Right atrium auricular region (tissue), 2 donors: ENCODE measurements around the gene LIX1. TPM values are rescaled to one million over a fixed set of nuclear protein-coding genes. Genes with fewer than 3 reads are reported as not detected.
A peak's percentile ranks its signal among the peaks of the same experiment; 100 is the strongest.
"Not testable (repeated sequence)": the region's sequence is repeated elsewhere in the genome, so short reads cannot be mapped to it uniquely, and the experiment has no call there.

Source experiments
- DNase-seq: peaks from one replicate; pipeline ENCODE4 v3.0.0-alpha.2; 2019; ENCODE audit warnings: low spot score
- H3K27ac ChIP-seq, 2 donors: fragments of 200-600 bp; sonication (generic); 1 replicate in 1 of 2; 2 replicates in 1 of 2; pipeline ENCODE4 v1.5.1; 2016 to 2019
- H3K27me3 ChIP-seq, 2 donors: fragments of 200-600 bp; sonication (generic); one replicate each; pipeline versions ENCODE4 v1.5.1 to v1.6.0; 2017 to 2019
- H3K36me3 ChIP-seq: fragments of 200-600 bp; sonication (generic); one replicate; pipeline ENCODE4 v1.5.1; 2016
- H3K4me1 ChIP-seq, 2 donors: fragments of 200-600 bp; sonication (generic); one replicate each; pipeline versions ENCODE4 v1.5.1 to v1.6.0; 2017 to 2019
- H3K4me3 ChIP-seq, 2 donors: fragments of 200-600 bp; sonication (generic); 1 replicate in 1 of 2; 2 replicates in 1 of 2; pipeline ENCODE4 v1.5.1; 2017 to 2019; ENCODE audit warnings: mild to moderate bottlenecking in 1 of 2, moderate library complexity in 1 of 2
- H3K9me3 ChIP-seq, 2 donors: fragments of 200-600 bp; sonication (generic); one replicate each; pipeline ENCODE4 v1.5.1; 2019
- total RNA-seq, 2 donors: library from RNA; depleted of rRNA; stranded (reverse); fragments of >200 nt; gene quantifications; one replicate each; pipeline ENCODE4 v1.1.0, GENCODE V29; 2016
- TF ChIP-seq, protein P1 (sequence below), 2 donors: fragments of 200-600 bp; sonication (generic); IDR thresholded peaks; one replicate each; pipeline ENCODE4 v1.5.1; 2019; ENCODE audit warnings: antibody characterized with exemption in 2 of 2

The LIX1 gene
- total RNA-seq, 2 donors from 2014 or later: not detected

DNA sequence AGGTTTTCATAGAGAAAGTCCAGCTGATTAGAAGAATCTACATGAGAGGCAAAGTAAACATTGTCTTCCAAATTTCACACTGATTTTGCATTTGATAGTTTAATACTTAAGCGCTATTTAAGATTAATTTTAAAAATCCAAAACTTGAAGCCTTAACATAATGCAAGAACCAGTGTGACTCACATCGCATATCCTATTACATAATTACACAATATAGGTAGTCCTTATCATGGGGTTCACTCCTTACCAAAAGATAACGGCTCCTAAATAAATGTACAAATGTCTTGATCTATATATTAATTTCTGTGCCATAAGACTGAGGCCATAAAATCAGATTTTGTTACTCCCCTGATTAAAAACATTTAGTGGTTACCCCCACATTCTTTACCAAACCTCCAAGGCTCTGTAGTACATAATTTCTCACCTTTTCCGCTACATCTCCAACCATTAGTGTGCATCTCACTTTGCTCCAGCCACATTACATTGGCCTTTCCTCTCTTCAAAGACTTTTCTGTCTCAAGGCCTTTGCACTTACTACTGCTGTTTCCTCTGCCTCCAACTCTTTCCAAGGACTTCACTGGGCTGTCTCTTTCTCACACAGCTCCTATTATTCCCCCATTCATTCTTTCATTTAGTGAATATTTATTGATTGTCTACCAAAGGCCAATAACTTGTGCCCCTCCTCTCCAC lies 39.6 kb upstream of the LIX1 start:
- Histone ChIP-seq H3K4me1 (peaks cover 0 to 21% of the 10 kb centered on the region in 2 donors), H3K27me3 (no peaks in the 10 kb centered on the region), H3K9me3 (no peaks in the 10 kb centered on the region), H3K27ac (no peak overlapping the region), H3K36me3 (peaks cover 21% of the 10 kb centered on the region), H3K4me3 (peak overlapping the region; percentile 75 to 79)
- DNase-seq: no peak
- TF ChIP-seq, protein P1, sequence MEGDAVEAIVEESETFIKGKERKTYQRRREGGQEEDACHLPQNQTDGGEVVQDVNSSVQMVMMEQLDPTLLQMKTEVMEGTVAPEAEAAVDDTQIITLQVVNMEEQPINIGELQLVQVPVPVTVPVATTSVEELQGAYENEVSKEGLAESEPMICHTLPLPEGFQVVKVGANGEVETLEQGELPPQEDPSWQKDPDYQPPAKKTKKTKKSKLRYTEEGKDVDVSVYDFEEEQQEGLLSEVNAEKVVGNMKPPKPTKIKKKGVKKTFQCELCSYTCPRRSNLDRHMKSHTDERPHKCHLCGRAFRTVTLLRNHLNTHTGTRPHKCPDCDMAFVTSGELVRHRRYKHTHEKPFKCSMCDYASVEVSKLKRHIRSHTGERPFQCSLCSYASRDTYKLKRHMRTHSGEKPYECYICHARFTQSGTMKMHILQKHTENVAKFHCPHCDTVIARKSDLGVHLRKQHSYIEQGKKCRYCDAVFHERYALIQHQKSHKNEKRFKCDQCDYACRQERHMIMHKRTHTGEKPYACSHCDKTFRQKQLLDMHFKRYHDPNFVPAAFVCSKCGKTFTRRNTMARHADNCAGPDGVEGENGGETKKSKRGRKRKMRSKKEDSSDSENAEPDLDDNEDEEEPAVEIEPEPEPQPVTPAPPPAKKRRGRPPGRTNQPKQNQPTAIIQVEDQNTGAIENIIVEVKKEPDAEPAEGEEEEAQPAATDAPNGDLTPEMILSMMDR (IDR thresholded peaks at IDR 0.05): no peak

DNA sequence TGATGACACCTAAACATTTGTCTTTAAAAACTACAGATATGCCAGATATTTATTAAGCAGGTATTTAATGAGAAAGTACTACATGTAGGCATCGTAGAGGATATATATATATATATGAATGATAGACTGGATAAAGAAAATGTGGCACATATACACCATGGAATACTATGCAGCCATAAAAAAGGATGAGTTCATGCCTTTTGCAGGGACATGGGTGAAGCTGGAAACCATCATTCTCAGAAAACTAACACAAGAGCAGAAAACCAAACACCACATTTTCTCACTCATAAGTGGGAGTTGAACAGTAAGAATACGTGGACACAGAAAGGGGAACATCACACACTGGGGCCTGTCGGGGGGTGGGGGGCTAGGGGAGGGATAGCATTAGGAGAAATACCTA lies 37.0 kb upstream of the LIX1 start:
- not testable (repeated sequence) for H3K27ac ChIP-seq, H3K27me3 ChIP-seq, H3K4me3 ChIP-seq, DNase-seq, H3K9me3 ChIP-seq
- Histone ChIP-seq H3K4me1 (peaks cover 0 to 21% of the 10 kb centered on the region in 2 donors), H3K36me3 (peaks cover 42% of the 10 kb centered on the region)

DNA sequence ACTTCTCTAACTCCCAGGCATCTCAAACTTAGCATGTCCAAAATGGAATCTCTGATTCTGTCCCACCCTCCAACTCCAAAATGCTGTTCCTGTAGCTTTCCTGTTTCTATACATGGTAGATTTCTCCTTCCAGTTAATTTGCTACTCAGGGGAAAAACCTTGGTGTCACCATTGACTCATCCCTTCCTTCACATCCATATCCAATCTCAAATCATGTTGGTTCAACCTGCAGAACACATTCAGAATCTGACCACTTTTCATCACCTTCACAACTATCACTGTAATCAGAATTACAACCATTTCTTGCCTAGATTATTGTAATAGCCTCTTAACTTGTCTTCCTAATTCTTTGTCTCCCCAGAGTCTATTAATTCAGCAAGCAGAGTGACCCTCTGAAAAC lies 29.8 kb upstream of the LIX1 start:
- no peaks in the 10 kb centered on the region for H3K4me1 ChIP-seq
- H3K4me3 ChIP-seq: no peak overlapping the region
- TF ChIP-seq, protein P1 (IDR thresholded peaks at IDR 0.05): no peak
- H3K9me3 ChIP-seq: no peaks in the 10 kb centered on the region
- no peaks in the 10 kb centered on the region for H3K27me3 ChIP-seq
- peaks cover 65% of the 10 kb centered on the region for H3K36me3 ChIP-seq
- no peak for DNase-seq
- no peak overlapping the region for H3K27ac ChIP-seq

DNA sequence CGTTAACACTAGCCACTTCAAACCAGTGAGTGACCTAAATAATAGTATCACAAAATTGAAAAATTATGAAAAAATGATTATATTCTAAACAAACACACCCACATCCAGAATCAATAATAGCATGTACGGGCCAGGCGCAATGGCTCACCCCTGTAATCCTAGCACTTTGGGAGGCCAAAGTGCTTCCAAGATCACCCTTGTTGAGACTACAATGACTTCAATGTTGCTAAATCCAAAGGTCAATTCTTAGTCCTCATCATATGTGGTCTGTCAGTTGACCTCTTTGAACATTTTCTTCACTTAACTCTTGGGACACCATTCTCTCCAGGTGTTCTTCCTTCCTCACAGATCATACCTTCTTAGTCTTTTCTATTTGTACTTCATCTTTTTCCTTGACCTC lies 29.3 kb upstream of the LIX1 start:
- no peak for DNase-seq
- no peaks in the 10 kb centered on the region for H3K27me3 ChIP-seq
- TF ChIP-seq, protein P1 (IDR thresholded peaks at IDR 0.05): no peak
- no peak overlapping the region for H3K4me3 ChIP-seq
- no peaks in the 10 kb centered on the region for H3K4me1 ChIP-seq
- peaks cover 65% of the 10 kb centered on the region for H3K36me3 ChIP-seq
- no peak overlapping the region for H3K27ac ChIP-seq
- no peaks in the 10 kb centered on the region for H3K9me3 ChIP-seq

DNA sequence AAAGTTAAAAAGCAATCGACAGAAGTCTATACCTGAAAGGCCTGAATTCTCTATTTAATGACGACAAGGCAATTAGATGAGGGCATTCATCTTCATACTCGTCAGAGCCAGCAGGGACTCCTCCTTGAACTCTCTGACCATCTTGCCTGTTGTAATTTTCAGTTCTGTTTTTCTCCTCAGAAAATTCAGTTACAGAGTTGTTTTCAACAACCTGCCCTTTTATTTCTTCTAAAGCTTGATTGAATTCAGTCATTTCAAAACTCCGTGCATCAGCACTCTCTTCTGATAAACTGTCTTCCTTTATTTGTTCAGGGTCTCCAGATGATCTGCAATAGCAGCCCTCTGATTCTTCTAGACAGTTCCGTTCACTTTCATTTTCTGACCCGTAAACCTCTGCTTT lies 25.0 kb upstream of the LIX1 start:
- TF ChIP-seq, protein P1 (IDR thresholded peaks at IDR 0.05): no peak
- DNase-seq: no peak
- Histone ChIP-seq H3K4me1 (no peaks in the 10 kb centered on the region), H3K9me3 (no peaks in the 10 kb centered on the region), H3K36me3 (peaks cover 63% of the 10 kb centered on the region), H3K27me3 (no peaks in the 10 kb centered on the region), H3K27ac (no peak overlapping the region), H3K4me3 (no peak overlapping the region)

DNA sequence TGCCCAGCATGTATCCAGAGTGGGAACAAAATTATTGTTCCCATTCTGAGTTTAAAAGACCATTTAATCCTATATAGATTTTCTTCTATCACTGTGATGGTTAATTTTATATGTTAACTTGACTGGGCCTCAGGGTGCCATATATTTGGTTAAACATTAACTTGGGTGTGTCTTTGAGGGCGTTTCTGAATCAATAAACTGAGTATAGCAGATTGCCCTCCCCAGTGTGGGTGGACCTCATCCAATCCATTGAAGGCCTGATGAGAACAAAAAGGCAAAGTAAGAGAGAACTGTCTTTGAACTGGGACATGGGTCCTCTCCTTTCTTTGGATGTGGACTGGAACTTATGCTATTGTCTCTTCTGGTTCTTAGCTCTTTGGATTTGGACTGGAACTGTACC lies 23.3 kb upstream of the LIX1 start:
- H3K9me3 ChIP-seq: no peaks in the 10 kb centered on the region
- TF ChIP-seq, protein P1 (IDR thresholded peaks at IDR 0.05): no peak
- no peak overlapping the region for H3K27ac ChIP-seq
- DNase-seq: no peak
- no peaks in the 10 kb centered on the region for H3K27me3 ChIP-seq
- no peak overlapping the region for H3K4me3 ChIP-seq
- H3K36me3 ChIP-seq: peaks cover 54% of the 10 kb centered on the region
- no peaks in the 10 kb centered on the region for H3K4me1 ChIP-seq
